ENCODE data around the gene GPR107. TPM values are rescaled to one million over a fixed set of nuclear protein-coding genes. Genes with fewer than 3 reads are reported as not detected.

Gene GPR107
- total and polyA plus RNA-seq, 2 experiments from 2014 or later, result 10.6 to 25.6 TPM

DNA sequence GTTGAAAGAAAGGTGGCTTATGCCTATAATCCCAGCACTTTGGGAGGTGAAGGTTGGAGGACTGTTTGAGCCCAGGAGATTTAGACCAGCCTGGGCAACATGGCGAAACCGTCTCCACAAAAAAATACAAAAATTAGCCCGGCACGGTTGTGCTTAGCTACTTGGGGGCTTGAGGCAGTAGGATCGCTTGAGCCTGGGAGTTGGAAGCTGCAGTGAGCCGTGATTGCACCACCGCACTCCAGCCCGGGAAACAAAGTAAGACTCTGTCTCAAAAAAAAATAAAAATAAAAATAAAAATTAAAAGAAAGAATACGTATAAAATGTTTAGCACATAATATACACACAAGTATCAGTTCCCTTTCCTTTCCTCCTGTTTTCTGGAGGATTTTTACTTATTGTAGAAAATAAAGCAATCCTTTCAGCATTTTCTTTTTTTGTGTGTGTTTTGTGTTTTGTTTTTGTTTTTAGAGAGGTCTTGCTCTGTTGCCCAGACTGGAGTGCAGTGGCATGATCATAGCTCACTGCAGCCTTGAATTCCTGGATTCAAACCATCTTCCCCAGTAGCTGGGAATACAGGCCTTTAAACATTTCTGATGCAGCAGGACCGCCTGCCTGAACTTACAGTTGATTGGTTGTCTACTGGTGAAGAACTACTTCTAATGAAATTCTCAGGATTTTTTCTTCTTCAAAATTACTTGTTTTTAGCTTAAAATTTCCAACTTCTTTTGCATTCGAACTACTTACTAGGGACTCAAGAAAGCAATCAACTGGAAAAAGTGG is 4.1 kb upstream of the GPR107 start:
- no peaks in the 10 kb centered on the region for H3K36me3 ChIP-seq (replicated peaks; ENCODE audit: insufficient read depth, low read depth)

DNA sequence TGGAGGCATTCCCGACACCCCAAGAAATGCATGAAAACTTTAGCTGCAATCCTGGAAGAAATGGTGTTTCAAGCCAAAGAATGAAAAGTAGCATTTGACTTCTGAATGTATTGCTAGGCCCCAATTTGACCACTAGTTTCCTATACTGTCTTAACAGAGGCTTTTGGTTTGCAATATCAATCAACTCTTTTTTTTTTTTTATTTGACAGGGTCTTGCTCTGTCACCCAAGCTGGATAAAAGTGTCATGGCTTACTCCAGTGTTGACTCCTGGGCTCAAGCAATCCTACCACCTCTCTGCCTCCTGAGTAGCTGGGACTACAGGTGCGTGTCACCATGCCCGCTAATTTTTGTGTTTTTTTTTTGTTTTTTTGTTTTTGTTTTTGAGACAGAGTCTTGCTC is 3.2 kb upstream of the GPR107 start:
- Histone ChIP-seq H3K79me2 (peaks cover 29% of the 10 kb centered on the region), H3K9me2 (replicated peaks; ENCODE audit: insufficient read depth) (no peaks in the 10 kb centered on the region), H3K36me3 (replicated peaks; ENCODE audit: insufficient read depth, low read depth) (no peaks in the 10 kb centered on the region), H3K27me3 (no peaks in the 10 kb centered on the region), H3K27ac (no peak overlapping the region), H2AFZ (no peak overlapping the region), H3K9me3 (ENCODE audit: low read depth) (no peaks in the 10 kb centered on the region), H3K4me3 (no peak overlapping the region), H3K4me1 (ENCODE audit: insufficient read depth) (peaks cover 16% of the 10 kb centered on the region), H3K4me2 (no peak overlapping the region), H4K20me1 (ENCODE audit: insufficient read depth, poor library complexity, severe bottlenecking) (no peaks in the 10 kb centered on the region)
- DNase-seq (ENCODE audit: low spot score), result no peak
- WGBS (ENCODE audit: low lambda C conversion rate, missing lambda C conversion rate), result 99% methylated on average over 3 of the region's 3 CpGs
- no peak for TF ChIP-seq EZH2 (IDR thresholded peaks at IDR 0.05; ENCODE audit: borderline replicate concordance)
- no peak for TF ChIP-seq CTCF (IDR thresholded peaks at IDR 0.05; ENCODE audit: poor library complexity)
- no peak for TF ChIP-seq EZH2phosphoT487 (IDR thresholded peaks at IDR 0.05; ENCODE audit: low read depth, severe bottlenecking, unreplicated experiment)

More for the DNA sequence above, 4.1 kb upstream of the GPR107 start:
- WGBS (ENCODE audit: low lambda C conversion rate, missing lambda C conversion rate), result 90% methylated on average over 11 of the region's 11 CpGs
- Histone ChIP-seq H3K27me3 (no peaks in the 10 kb centered on the region), H3K27ac (no peak overlapping the region), H3K79me2 (peaks cover 21% of the 10 kb centered on the region), H3K9me2 (replicated peaks; ENCODE audit: insufficient read depth) (no peaks in the 10 kb centered on the region), H3K4me3 (no peak overlapping the region), H4K20me1 (ENCODE audit: insufficient read depth, poor library complexity, severe bottlenecking) (no peaks in the 10 kb centered on the region), H3K4me1 (ENCODE audit: insufficient read depth) (peaks cover 12% of the 10 kb centered on the region), H3K4me2 (no peak overlapping the region), H2AFZ (no peak overlapping the region), H3K9me3 (ENCODE audit: low read depth) (no peaks in the 10 kb centered on the region)
- DNase-seq (ENCODE audit: low spot score), result no peak
- no peak for TF ChIP-seq CTCF (IDR thresholded peaks at IDR 0.05; ENCODE audit: poor library complexity)
- TF ChIP-seq EZH2 (IDR thresholded peaks at IDR 0.05; ENCODE audit: borderline replicate concordance), result no peak
- no peak for TF ChIP-seq EZH2phosphoT487 (IDR thresholded peaks at IDR 0.05; ENCODE audit: low read depth, severe bottlenecking, unreplicated experiment)

GRCh38 chr9:130051855-130052254 is 1.9 kb upstream of the GPR107 start:
- no peaks in the 10 kb centered on the region for H3K9me2 ChIP-seq (replicated peaks; ENCODE audit: insufficient read depth)
- peaks cover 43% of the 10 kb centered on the region for H3K79me2 ChIP-seq
- no peak overlapping the region for H3K4me3 ChIP-seq
- no peak overlapping the region for H2AFZ ChIP-seq
- H3K4me2 ChIP-seq, result peak overlapping the region; percentile 85
- no peaks in the 10 kb centered on the region for H3K9me3 ChIP-seq (ENCODE audit: low read depth)
- DNase-seq (ENCODE audit: low spot score), result peak; percentile 27
- peaks cover 16% of the 10 kb centered on the region for H3K4me1 ChIP-seq (ENCODE audit: insufficient read depth)
- TF ChIP-seq EZH2phosphoT487 (IDR thresholded peaks at IDR 0.05; ENCODE audit: low read depth, severe bottlenecking, unreplicated experiment) (no peak), CTCF (IDR thresholded peaks at IDR 0.05; ENCODE audit: poor library complexity) (no peak), EZH2 (IDR thresholded peaks at IDR 0.05; ENCODE audit: borderline replicate concordance) (no peak)
- peak overlapping the region; percentile 13 for H3K27ac ChIP-seq
- no peaks in the 10 kb centered on the region for H3K27me3 ChIP-seq
- H4K20me1 ChIP-seq (ENCODE audit: insufficient read depth, poor library complexity, severe bottlenecking), result peaks cover 4% of the 10 kb centered on the region
- no peaks in the 10 kb centered on the region for H3K36me3 ChIP-seq (replicated peaks; ENCODE audit: insufficient read depth, low read depth)

All from hepatocyte (in vitro differentiated cells).